Heart right ventricle (tissue), 16 donors: Measurements from ENCODE around the gene STK35. TPM values are rescaled to one million over a fixed set of nuclear protein-coding genes. Genes with fewer than 3 reads are reported as not detected.

Experiments
- ATAC-seq, 8 donors: fragments of 200-7000 bp; cut with Tn5 transposase; one replicate each; pipeline ENCODE4 v1.9.1; 2020; ENCODE audit warnings: mild to moderate bottlenecking in 8 of 8, moderate library complexity in 8 of 8, moderate number of reproducible peaks in 1 of 8
- DNase-seq, 2 donors: peaks; one replicate each; pipeline ENCODE4 v3.0.0-alpha.2; 2020
- H3K27ac ChIP-seq, 10 donors: fragments of 200-600 bp; sonication (generic) in 2 of 10; one replicate each; pipeline versions ENCODE4 v1.5.0 to v1.8.0; 2020 to 2022; ENCODE audit warnings: mild to moderate bottlenecking in 3 of 10
- H3K27me3 ChIP-seq, 7 donors: fragments of 200-600 bp; one replicate each; pipeline ENCODE4 v1.8.0; 2021 to 2022; ENCODE audit warnings: mild to moderate bottlenecking in 2 of 7
- H3K36me3 ChIP-seq, 9 donors: fragments of 200-600 bp; sonication (generic) in 1 of 9; one replicate each; pipeline versions ENCODE4 v1.5.0 to v1.8.0; 2020 to 2022; ENCODE audit warnings: mild to moderate bottlenecking in 2 of 9
- H3K4me1 ChIP-seq, 9 donors: fragments of 200-600 bp; sonication (generic) in 1 of 9; one replicate each; pipeline versions ENCODE4 v1.5.0 to v1.8.0; 2020 to 2022; ENCODE audit warnings: mild to moderate bottlenecking in 4 of 9
- H3K4me3 ChIP-seq, 10 donors: fragments of 200-600 bp; sonication (generic) in 2 of 10; one replicate each; pipeline versions ENCODE4 v1.5.0 to v1.8.0; 2020 to 2022; ENCODE audit warnings: mild to moderate bottlenecking in 7 of 10, moderate library complexity in 2 of 10
- H3K9me3 ChIP-seq, 11 donors: fragments of 200-600 bp in 10 of 11; sonication (generic) in 2 of 11; one replicate each; pipeline versions ENCODE4 v1.5.0 to v1.8.0; 2013 to 2022; ENCODE audit warnings: mild to moderate bottlenecking in 2 of 11, control low read depth in 1 of 11, moderate library complexity in 1 of 11
- CTCF ChIP-seq, 9 donors: fragments of 200-600 bp; sonication (generic) in 2 of 9; IDR thresholded peaks; one replicate each; pipeline versions ENCODE4 v1.5.0 to v1.8.0; 2021 to 2022; ENCODE audit warnings: antibody characterized with exemption in 9 of 9, mild to moderate bottlenecking in 5 of 9, moderate library complexity in 1 of 9
- WGBS, 2 donors: extraction: QIAGEN DNeasy Blood & Tissue Kit; methylation state at CpG; one replicate each; pipeline ENCODE4 v1.1.7; 2013; ENCODE audit warnings: inconsistent platforms in 1 of 2; 5-methylcytosine and 5-hydroxymethylcytosine counted together
- intact Hi-C, 10 donors: fragments of 100-400 bp; cut with DNase I; formaldehyde crosslinking; loops; one replicate each; pipeline versions ENCODE4 v1.11.1 to v1.14.2; 2022
- polyA plus RNA-seq, 2 donors: library from polyadenylated mRNA; stranded (reverse); fragments of 200-250 nt; gene quantifications; one replicate each; pipeline ENCODE4 v1.2.3, GENCODE V29; 2013
- total RNA-seq, 10 donors: library from RNA; stranded (reverse); fragmentation: NEBNext Ultra II Directional in 3 of 10; extraction: Animal tissue kit (Norgen Biotek cat#: 25700) in 3 of 10; gene quantifications; one replicate each; pipeline versions ENCODE4 v1.2.1 to v1.2.4, GENCODE V29; 2021 to 2023
- donor health status: Arrhythmogenic right ventricular cardiomyopathy.
- donor health status: ischemic (EF 13 %, LVEDD 7.1; RV severe dilation, severe dysfunction).
- donor health status: healthy with polysubstance abuse.
- donor health status: DM: no; HTN: yes; CAD: no.
- donor health status: DM: no; HTN: no; CAD: no.
- donor health status: ischemic (EF 25% LVEDD 6.9; RV normal size, moderate dysfunction).
- donor health status: ischemic (EF 25% LVEDD 5.7; RV mildly dilated, moderate dysfunction).
- donor health status: healthy.
- donor health status: DM: yes; HTN: yes; CAD: no.
- donor health status: Ischemic cardiomyopathy.
- donor health status: ischemic (EF 35%, LVEDD 5.7; RV mildly dilated, moderate dysfunction).
- donor health status: nonischemic (EF 11% LVEDD 7.7; RV severe dilation, severe dysfunction).
- donor health status: DM: yes; HTN: yes; CAD: no.
- donor health status: PGD.
- donor health status: ischemic (EF 29% LVEDD 5.4; RV normal size, mild dysfunction).
- donor health status: nonischemic (EF 23%, LVEDD 6.1; RV moderate dilation, normal function).

Gene STK35
- total and polyA plus RNA-seq, 12 donors: 5.4 to 17.2 (median 12.6) TPM

GRCh38 chr20:2162125-2162822 lies 60.6 kb downstream of the STK35 start:
- no peak for TF ChIP-seq CTCF (IDR thresholded peaks at IDR 0.05)
- Histone ChIP-seq H3K4me3 (no peak overlapping the region), H3K27ac (no peak overlapping the region), H3K9me3 (no peaks in the 10 kb centered on the region), H3K27me3 (no peaks in the 10 kb centered on the region), H3K36me3 (no peaks in the 10 kb centered on the region), H3K4me1 (no peaks in the 10 kb centered on the region)
- DNase-seq: no peak
- no peak for ATAC-seq
- WGBS, 2 donors: 70 to 73% methylated on average over 12 of the region's 12 CpGs
- intact Hi-C loops: loop anchor here in 1 of 10 donors (10.0 kb wide), 1 partner anchor 67 kb away; no protein-coding TSS in a partner anchor

GRCh38 chr20:2162823-2163166 lies 61.2 kb downstream of the STK35 start:
- intact Hi-C loops: loop anchor here in 1 of 10 donors (10.0 kb wide), 1 partner anchor 68 kb away; no protein-coding TSS in a partner anchor

GRCh38 chr20:2163312-2163711 lies 61.7 kb downstream of the STK35 start:
- Histone ChIP-seq H3K27ac (no peak overlapping the region), H3K9me3 (no peaks in the 10 kb centered on the region), H3K27me3 (no peaks in the 10 kb centered on the region), H3K4me1 (no peaks in the 10 kb centered on the region), H3K4me3 (no peak overlapping the region), H3K36me3 (no peaks in the 10 kb centered on the region)
- ATAC-seq (no peak), DNase-seq (no peak)
- TF ChIP-seq CTCF (IDR thresholded peaks at IDR 0.05): no peak
- 82 to 85% methylated on average over 8 of the region's 8 CpGs for WGBS, 2 donors
- intact Hi-C loops: loop anchor here in 1 of 10 donors (10.0 kb wide), 1 partner anchor 69 kb away; no protein-coding TSS in a partner anchor

More at GRCh38 chr20:2162823-2163166, 61.2 kb downstream of the STK35 start:
- ATAC-seq (no peak), DNase-seq (no peak)
- Histone ChIP-seq H3K27ac (no peak overlapping the region), H3K4me1 (no peaks in the 10 kb centered on the region), H3K36me3 (no peaks in the 10 kb centered on the region), H3K27me3 (no peaks in the 10 kb centered on the region), H3K4me3 (no peak overlapping the region), H3K9me3 (no peaks in the 10 kb centered on the region)
- TF ChIP-seq CTCF (IDR thresholded peaks at IDR 0.05): no peak
- 88 to 90% methylated on average over 11 of the region's 11 CpGs for whole genome bisulfite sequencing, 2 donors

GRCh38 chr20:2163757-2164156 lies 62.1 kb downstream of the STK35 start:
- no peak overlapping the region for H3K27ac ChIP-seq
- TF ChIP-seq CTCF (IDR thresholded peaks at IDR 0.05): no peak
- no peaks in the 10 kb centered on the region for H3K9me3 ChIP-seq
- H3K4me3 ChIP-seq: no peak overlapping the region
- ATAC-seq (no peak), DNase-seq (no peak)
- WGBS, 2 donors: 76 to 80% methylated on average over 4 of the region's 4 CpGs
- no peaks in the 10 kb centered on the region for H3K4me1 ChIP-seq
- H3K27me3 ChIP-seq: no peaks in the 10 kb centered on the region
- intact Hi-C loops: loop anchor here in 1 of 10 donors (10.0 kb wide), 1 partner anchor 69 kb away; no protein-coding TSS in a partner anchor
- H3K36me3 ChIP-seq: no peaks in the 10 kb centered on the region
